ENCODE data around the gene PRKACA.

The PRKACA gene

GRCh38 chr19:14117668-14118164 lies at the start of gene PRKACA:
PRKACA (minus strand) TSS chr19:14117762; CDS start chr19:14117547, 215 bp downstream.
- peak; percentile 97 for DNase-seq

- no peak for DNase-seq
Observed at GRCh38 chr19:14166999-14167575, 49.5 kb upstream of the PRKACA start.

- no peak for DNase-seq
Observed at GRCh38 chr19:14165990-14166830, 48.6 kb upstream of the PRKACA start.

GRCh38 chr19:14164724-14165493 lies 47.3 kb upstream of the PRKACA start:
- DNase-seq = no peak

GRCh38 chr19:14164082-14164481 lies 46.5 kb upstream of the PRKACA start:
- DNase-seq = no peak

- no peak for DNase-seq
Observed at GRCh38 chr19:14162871-14163297, 45.3 kb upstream of the PRKACA start.

- no peak for DNase-seq
Observed at GRCh38 chr19:14161305-14161704, 43.7 kb upstream of the PRKACA start.

- no peak for DNase-seq
Observed at GRCh38 chr19:14160017-14160703, 42.6 kb upstream of the PRKACA start.

- DNase-seq = no peak
Observed at GRCh38 chr19:14159059-14159458, 41.5 kb upstream of the PRKACA start.

- DNase-seq = no peak
Observed at GRCh38 chr19:14158276-14159023, 40.9 kb upstream of the PRKACA start.

GRCh38 chr19:14156971-14157717 lies 39.6 kb upstream of the PRKACA start:
- no peak for DNase-seq

- DNase-seq = no peak
Observed at GRCh38 chr19:14156122-14156521, 38.6 kb upstream of the PRKACA start.

GRCh38 chr19:14155371-14155770 lies 37.8 kb upstream of the PRKACA start:
- no peak for DNase-seq

- DNase-seq = no peak
Observed at GRCh38 chr19:14152713-14153112, 35.2 kb upstream of the PRKACA start.

GRCh38 chr19:14150770-14151661 lies 33.5 kb upstream of the PRKACA start:
- no peak for DNase-seq

- DNase-seq = no peak
Observed at GRCh38 chr19:14150041-14150769, 32.6 kb upstream of the PRKACA start.

- no peak for DNase-seq
Observed at GRCh38 chr19:14149509-14149994, 32.0 kb upstream of the PRKACA start.

GRCh38 chr19:14148751-14149410 lies 31.3 kb upstream of the PRKACA start:
- DNase-seq = no peak

Measured in NCI-H510A (cell line).